Measurements from ENCODE around the gene CDK15. TPM values are rescaled to one million over a fixed set of nuclear protein-coding genes. Genes with fewer than 3 reads are reported as not detected.
A peak's percentile ranks its signal among the peaks of the same experiment; 100 is the strongest.
"Not testable (repeated sequence)": the region's sequence is repeated elsewhere in the genome, so short reads cannot be mapped to it uniquely, and the experiment has no call there.

Gene CDK15
- total RNA-seq, 2 experiments from 2014 or later, result not detected

- Mint-ChIP-seq H3K27ac (no peak overlapping the region), H3K27me3 (peaks cover 5% of the 10 kb centered on the region), H3K9me3 (no peaks in the 10 kb centered on the region), H3K4me1 (ENCODE audit: low read depth) (no peaks in the 10 kb centered on the region), H3K4me3 (no peak overlapping the region), H3K36me3 (no peaks in the 10 kb centered on the region)
- no peak for DNase-seq
- ChIA-PET CTCF (interaction anchor here (0.7 kb wide), 1 partner anchor 384 kb away, joined by 3 read pairs; no protein-coding TSS in a partner anchor), POLR2A (no interaction called here)
- intact Hi-C loops (cut with micrococcal nuclease), result no loop called here
Measured at GRCh38 chr2:201794294-201794693, 12.0 kb upstream of the CDK15 start.

DNA sequence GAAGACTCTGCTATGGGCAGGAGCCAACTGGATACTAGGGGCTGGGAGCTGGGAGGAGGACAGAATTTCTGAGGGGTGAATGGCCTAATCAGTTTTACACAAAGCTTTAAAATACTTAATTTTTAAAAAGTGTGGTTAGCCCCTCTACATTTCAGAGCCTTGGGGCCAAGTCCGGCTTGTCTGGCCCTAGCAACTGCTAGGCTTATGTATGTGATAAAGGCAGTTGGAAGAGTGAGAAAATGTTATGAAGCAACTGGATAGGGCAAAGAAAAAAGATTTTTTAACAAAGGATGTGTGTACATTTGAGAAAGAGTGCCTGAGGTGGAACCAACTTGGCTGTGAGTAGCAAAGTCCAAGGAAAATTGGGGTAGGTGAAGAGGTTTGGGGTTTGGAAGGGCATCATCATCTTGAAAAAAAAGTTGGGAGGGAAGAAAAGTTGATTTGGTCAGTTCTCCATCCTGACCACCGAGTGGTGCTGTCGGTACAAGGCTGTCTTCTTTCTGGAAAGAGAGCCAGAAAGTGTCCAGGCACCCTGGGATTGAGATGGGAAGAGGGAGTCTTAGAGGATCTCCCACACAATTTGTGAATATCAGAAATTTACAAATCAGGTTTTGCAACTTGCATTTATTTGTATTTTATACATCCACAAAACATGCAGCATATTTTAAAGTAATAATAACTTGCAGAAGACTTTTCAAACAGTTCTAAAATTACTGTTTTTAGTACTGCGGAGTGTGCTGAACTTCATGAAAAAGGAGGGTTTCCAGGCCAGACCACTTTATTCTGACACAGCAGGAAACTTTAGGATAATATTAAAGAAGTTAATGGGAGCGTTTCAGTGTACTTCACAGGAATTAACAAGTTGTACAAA, 10.5 kb upstream of the CDK15 start:
- POLR2A ChIA-PET, result no interaction called here
- CTCF ChIA-PET, result interaction anchor here (0.6 kb wide), 1 partner anchor 63 kb away, joined by 4 read pairs; no protein-coding TSS in a partner anchor
- H3K4me3 Mint-ChIP-seq, result no peak overlapping the region
- no peak overlapping the region for H3K27ac Mint-ChIP-seq
- H3K27me3 Mint-ChIP-seq, result peaks cover 5% of the 10 kb centered on the region
- DNase-seq, result peak; percentile 11
- no peaks in the 10 kb centered on the region for H3K4me1 Mint-ChIP-seq (ENCODE audit: low read depth)
- intact Hi-C loops (cut with micrococcal nuclease), result loop anchor here (1.0 kb wide), 1 partner anchor 382 kb away; no protein-coding TSS in a partner anchor
- H3K36me3 Mint-ChIP-seq, result no peaks in the 10 kb centered on the region
- H3K9me3 Mint-ChIP-seq, result no peaks in the 10 kb centered on the region

- ChIA-PET CTCF (interaction anchor here (0.6 kb wide), 1 partner anchor 63 kb away, joined by 4 read pairs; no protein-coding TSS in a partner anchor), POLR2A (no interaction called here)
- no peaks in the 10 kb centered on the region for H3K4me1 Mint-ChIP-seq (ENCODE audit: low read depth)
- no peak for DNase-seq
- intact Hi-C loops (cut with micrococcal nuclease), result loop anchor here (1.0 kb wide), 1 partner anchor 382 kb away; no protein-coding TSS in a partner anchor
- no peak overlapping the region for H3K4me3 Mint-ChIP-seq
- H3K27me3 Mint-ChIP-seq, result peaks cover 5% of the 10 kb centered on the region
- H3K36me3 Mint-ChIP-seq, result no peaks in the 10 kb centered on the region
- H3K27ac Mint-ChIP-seq, result no peak overlapping the region
- H3K9me3 Mint-ChIP-seq, result no peaks in the 10 kb centered on the region
Measured at GRCh38 chr2:201796478-201796865, 9.9 kb upstream of the CDK15 start.

- ChIA-PET POLR2A (no interaction called here), CTCF (no interaction called here)
- Mint-ChIP-seq H3K4me1 (ENCODE audit: low read depth) (no peaks in the 10 kb centered on the region), H3K4me3 (no peak overlapping the region), H3K9me3 (no peaks in the 10 kb centered on the region), H3K36me3 (no peaks in the 10 kb centered on the region), H3K27me3 (peaks cover 2% of the 10 kb centered on the region), H3K27ac (no peak overlapping the region)
- intact Hi-C loops (cut with micrococcal nuclease), result no loop called here
- DNase-seq, result no peak
Measured at GRCh38 chr2:201797175-201797840, 9.0 kb upstream of the CDK15 start.

DNA sequence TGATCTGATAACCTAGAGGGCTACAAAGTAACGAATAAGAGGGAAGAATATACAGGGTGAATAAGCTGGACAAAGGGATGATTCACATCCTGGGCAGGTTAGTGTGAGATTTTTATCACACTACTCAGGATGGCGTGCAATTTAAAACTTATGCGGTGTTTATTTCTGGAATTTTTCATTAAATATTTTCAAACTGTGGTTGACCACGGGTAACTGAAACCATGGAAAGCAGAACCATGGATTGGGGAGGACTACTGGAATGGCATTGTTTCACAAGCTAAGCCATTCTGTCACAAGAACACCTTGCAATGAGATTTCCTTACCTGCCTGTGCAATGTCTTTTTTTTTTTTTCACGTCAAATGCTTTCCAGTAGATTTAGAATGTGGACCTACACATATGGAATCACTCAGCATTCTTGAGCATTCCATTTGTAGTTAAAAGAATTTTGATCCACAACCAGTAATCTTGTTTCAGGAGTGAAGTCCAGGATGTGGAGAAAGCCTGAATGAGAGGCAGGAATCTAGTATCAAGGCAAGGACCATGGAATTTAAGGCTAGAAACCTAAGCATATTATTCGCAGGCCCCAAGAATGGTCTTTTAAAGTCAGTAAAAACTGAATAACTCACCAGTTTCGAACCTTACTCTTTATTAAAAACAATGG, 8.0 kb upstream of the CDK15 start:
- no peak overlapping the region for H3K4me3 Mint-ChIP-seq
- H3K27ac Mint-ChIP-seq, result no peak overlapping the region
- peaks cover 4% of the 10 kb centered on the region for H3K27me3 Mint-ChIP-seq
- intact Hi-C loops (cut with micrococcal nuclease), result no loop called here
- no peaks in the 10 kb centered on the region for H3K36me3 Mint-ChIP-seq
- H3K4me1 Mint-ChIP-seq (ENCODE audit: low read depth), result no peaks in the 10 kb centered on the region
- ChIA-PET POLR2A (no interaction called here), CTCF (no interaction called here)
- DNase-seq, result no peak
- no peaks in the 10 kb centered on the region for H3K9me3 Mint-ChIP-seq

DNA sequence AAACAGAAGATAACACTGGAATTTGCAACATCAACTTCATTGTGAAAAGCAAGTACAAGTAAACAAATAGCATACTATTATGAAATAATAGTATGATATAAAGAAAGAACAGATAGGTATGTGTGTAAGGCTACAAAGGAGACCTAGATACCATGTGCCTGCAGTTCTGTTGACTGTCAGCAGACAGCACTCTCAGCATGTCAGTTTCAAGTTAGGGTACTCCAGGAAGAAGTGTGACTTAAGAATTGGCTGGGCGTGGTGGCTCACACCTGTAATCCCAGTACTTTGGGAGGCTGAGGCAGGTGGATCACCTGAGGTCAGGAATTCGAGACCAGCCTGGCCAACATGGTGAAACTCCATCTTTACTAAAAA, 7.4 kb upstream of the CDK15 start:
- H3K36me3 Mint-ChIP-seq; H3K27ac Mint-ChIP-seq; DNase-seq; intact Hi-C loops (cut with micrococcal nuclease); H3K4me1 Mint-ChIP-seq (ENCODE audit: low read depth); H3K4me3 Mint-ChIP-seq; H3K9me3 Mint-ChIP-seq; CTCF ChIA-PET; POLR2A ChIA-PET; H3K27me3 Mint-ChIP-seq: not testable (repeated sequence)

DNA sequence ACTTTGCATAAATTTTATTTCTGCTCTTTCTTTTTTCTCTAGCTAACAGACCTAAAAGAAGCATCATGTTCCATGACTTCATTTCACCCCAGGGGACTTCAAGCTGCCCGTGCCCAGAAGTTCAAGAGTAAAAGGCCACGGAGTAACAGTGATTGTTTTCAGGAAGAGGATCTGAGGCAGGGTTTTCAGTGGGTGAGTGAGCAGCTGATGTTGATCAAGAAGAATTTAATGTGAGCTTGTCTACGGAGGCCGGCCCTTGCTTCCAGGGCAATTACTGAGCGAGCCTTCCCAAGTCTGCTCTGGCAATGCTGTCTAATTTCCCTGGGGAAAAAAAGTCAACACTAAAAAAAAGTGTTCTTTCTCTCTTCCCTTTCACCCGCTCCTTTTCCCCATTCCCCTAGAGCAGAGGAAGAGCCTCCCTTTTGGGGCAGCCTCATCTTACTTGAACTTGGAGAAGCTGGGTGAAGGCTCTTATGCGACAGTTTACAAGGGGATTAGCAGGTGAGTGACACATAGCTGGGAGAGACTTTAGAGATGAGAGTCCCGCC, 1.2 kb downstream of the CDK15 start:
- H3K4me3 Mint-ChIP-seq, result no peak overlapping the region
- no peak overlapping the region for H3K27ac Mint-ChIP-seq
- H3K36me3 Mint-ChIP-seq, result no peaks in the 10 kb centered on the region
- ChIA-PET POLR2A (no interaction called here), CTCF (no interaction called here)
- no peaks in the 10 kb centered on the region for H3K4me1 Mint-ChIP-seq (ENCODE audit: low read depth)
- H3K27me3 Mint-ChIP-seq, result peaks cover 6% of the 10 kb centered on the region
- no peaks in the 10 kb centered on the region for H3K9me3 Mint-ChIP-seq
- intact Hi-C loops (cut with micrococcal nuclease), result no loop called here
- no peak for DNase-seq

DNA sequence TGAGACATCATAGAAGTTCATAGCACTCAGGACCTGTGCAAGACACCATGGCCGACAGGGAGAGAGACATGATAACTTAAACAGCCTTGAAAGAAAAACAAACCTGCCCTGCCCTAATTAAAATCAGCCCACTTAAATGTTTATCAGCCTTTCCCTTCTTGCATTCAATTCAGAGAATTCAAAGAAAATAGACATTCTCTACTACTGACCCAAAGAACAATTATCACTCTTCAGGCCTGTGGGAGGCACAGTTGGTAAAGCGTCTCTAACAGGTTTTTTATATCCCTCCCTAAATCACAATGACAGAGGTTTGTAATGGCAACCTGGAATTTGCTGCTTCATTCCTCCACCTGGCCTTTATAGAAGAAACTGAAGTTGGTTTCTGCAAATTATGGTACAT, 1.7 kb downstream of the CDK15 start:
- H3K4me1 Mint-ChIP-seq (ENCODE audit: low read depth), result no peaks in the 10 kb centered on the region
- H3K27me3 Mint-ChIP-seq, result peaks cover 6% of the 10 kb centered on the region
- no peak for DNase-seq
- no peaks in the 10 kb centered on the region for H3K36me3 Mint-ChIP-seq
- no peaks in the 10 kb centered on the region for H3K9me3 Mint-ChIP-seq
- ChIA-PET CTCF (no interaction called here), POLR2A (no interaction called here)
- no peak overlapping the region for H3K27ac Mint-ChIP-seq
- intact Hi-C loops (cut with micrococcal nuclease), result no loop called here
- H3K4me3 Mint-ChIP-seq, result no peak overlapping the region

GRCh38 chr2:201809633-201810032, 3.3 kb downstream of the CDK15 start:
- DNase-seq, result no peak
- Mint-ChIP-seq H3K4me1 (ENCODE audit: low read depth) (no peaks in the 10 kb centered on the region), H3K27me3 (peaks cover 3% of the 10 kb centered on the region), H3K36me3 (no peaks in the 10 kb centered on the region), H3K27ac (no peak overlapping the region), H3K4me3 (no peak overlapping the region), H3K9me3 (no peaks in the 10 kb centered on the region)
- POLR2A ChIA-PET, result no interaction called here
- intact Hi-C loops (cut with micrococcal nuclease), result no loop called here
- CTCF ChIA-PET, result no interaction called here

- H3K27me3 Mint-ChIP-seq; intact Hi-C loops (cut with micrococcal nuclease); H3K36me3 Mint-ChIP-seq; H3K9me3 Mint-ChIP-seq; DNase-seq; CTCF ChIA-PET; H3K4me1 Mint-ChIP-seq (ENCODE audit: low read depth); H3K4me3 Mint-ChIP-seq; H3K27ac Mint-ChIP-seq: not testable (repeated sequence)
- POLR2A ChIA-PET, result interaction anchor here (0.6 kb wide), 2 partner anchors 308 to 1034 kb away, joined by 4 read pairs; no protein-coding TSS in a partner anchor
Measured at GRCh38 chr2:201810604-201811003, 4.3 kb downstream of the CDK15 start.

- no peak overlapping the region for H3K27ac Mint-ChIP-seq
- H3K36me3 Mint-ChIP-seq, result no peaks in the 10 kb centered on the region
- H3K4me3 Mint-ChIP-seq, result no peak overlapping the region
- H3K9me3 Mint-ChIP-seq, result no peaks in the 10 kb centered on the region
- CTCF ChIA-PET, result no interaction called here
- POLR2A ChIA-PET, result interaction anchor here (0.6 kb wide), 1 partner anchor 46 kb away, joined by 3 read pairs; no protein-coding TSS in a partner anchor
- H3K27me3 Mint-ChIP-seq, result peaks cover 4% of the 10 kb centered on the region
- intact Hi-C loops (cut with micrococcal nuclease), result no loop called here
- DNase-seq, result no peak
- no peaks in the 10 kb centered on the region for H3K4me1 Mint-ChIP-seq (ENCODE audit: low read depth)
Measured at GRCh38 chr2:201813996-201814760, 7.8 kb downstream of the CDK15 start.

All from activated CD4-positive, alpha-beta memory T cell treated with anti-CD3 and anti-CD28 coated beads for 36 hours (primary cell).